Right lung (tissue), 5 donors: ENCODE data around the gene UGT2A2. TPM values are rescaled to one million over a fixed set of nuclear protein-coding genes. Genes with fewer than 3 reads are reported as not detected.

Experiments used
- DNase-seq, 2 donors: peaks; one replicate each; pipeline ENCODE4 v3.0.0-alpha.2; 2013
- polyA plus RNA-seq, 5 donors: library from polyadenylated mRNA; unstranded; fragments of 120-200 nt; gene quantifications; one replicate each; pipeline versions ENCODE4 v1.2.1 to v1.2.3, GENCODE V29; 2013; ENCODE audit warnings: inconsistent platforms in 1 of 5, low replicate concordance in 1 of 5; ENCODE audit not compliant: insufficient read length in 5 of 5, insufficient read depth in 1 of 5

The UGT2A2 gene
- polyA plus RNA-seq, 5 donors = not detected

DNA sequence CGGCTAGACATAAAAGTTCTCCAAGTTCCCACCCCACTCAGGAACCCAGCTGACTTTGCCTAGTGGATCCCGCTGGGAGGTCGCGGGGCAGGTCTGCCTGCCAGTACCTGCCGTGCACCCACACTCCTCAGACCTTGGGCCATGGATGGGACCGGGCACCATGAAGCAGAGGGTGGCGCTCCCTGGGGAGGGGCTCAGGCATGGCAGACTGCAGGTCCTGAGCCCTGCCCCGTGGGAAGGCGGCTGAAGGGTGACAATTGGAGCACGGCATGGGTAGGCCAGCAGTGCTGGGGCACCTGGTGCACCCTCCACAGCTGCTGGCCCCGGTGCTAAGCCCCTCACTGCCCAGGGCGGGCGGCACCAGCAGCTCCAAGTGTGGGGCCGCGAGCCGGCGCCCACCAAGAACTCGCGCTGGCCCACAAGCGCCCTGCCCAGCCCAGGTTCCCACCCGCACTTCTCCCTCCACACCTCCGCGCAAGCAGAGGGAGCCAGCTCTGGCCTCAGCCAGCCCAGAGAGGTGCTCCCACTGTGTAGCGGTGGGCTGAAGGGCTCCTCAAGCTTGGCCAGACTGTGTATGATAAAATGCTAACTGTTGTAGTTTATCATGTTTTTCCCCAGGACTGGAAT is 63.1 kb downstream of the UGT2A2 start:
- no peak for DNase-seq

DNA sequence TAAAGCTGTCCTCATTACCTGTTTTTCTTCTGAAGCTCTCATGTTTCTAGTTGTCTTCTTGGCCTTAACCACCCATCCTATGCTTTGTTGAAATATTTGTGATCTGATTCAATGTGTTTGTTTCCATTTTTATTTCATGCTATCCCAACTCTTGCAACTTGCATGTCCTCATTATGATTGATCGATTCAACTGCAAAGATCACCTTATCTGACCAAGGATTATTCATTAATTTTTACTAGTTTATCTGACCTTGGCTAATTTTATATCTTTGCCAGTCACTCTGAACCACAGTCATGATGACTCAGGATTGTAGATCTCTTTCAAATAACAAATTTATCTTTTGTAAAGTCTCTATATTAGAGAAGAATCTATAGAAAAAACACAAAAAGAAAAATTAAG is 70.7 kb downstream of the UGT2A2 start:
- DNase-seq = no peak

DNA sequence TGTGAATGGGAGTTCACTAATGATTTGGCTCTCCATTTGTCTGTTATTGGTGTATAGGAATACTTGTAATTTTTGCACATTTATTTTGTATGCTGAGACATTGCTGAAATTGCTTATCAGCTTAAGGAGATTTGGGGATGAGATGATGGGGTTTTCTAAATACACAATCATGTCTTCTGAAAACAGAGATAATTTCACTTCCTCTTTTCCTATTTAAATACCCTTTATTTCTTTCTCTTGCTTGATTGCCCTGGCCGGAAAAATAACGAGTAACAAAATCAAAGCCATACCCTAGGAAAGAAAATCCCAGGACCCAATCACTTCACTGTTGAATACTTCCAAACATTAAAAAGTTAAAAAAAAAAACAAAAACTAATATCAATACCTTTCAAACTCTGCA is 76.0 kb downstream of the UGT2A2 start:
- DNase-seq = no peak

DNA sequence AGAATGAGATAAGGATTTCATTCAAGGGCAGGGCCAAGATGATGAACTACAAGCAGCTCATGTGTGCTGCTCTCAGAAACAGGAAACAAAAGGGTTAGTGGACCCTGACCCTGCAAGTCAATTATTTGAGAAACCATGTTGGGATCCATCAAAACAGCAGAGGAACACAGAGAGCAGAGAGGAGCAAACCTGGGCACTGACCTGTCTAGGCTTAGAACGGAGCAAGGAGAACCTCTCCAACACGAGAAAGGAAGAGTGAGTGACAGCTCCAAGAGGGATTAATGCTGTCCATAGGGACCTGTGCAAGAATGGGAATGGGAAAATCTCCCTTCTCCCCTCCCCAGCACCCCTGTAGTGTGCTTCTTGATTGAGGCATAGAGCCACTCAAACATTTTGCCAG is 89.8 kb downstream of the UGT2A2 start:
- DNase-seq = no peak

DNA sequence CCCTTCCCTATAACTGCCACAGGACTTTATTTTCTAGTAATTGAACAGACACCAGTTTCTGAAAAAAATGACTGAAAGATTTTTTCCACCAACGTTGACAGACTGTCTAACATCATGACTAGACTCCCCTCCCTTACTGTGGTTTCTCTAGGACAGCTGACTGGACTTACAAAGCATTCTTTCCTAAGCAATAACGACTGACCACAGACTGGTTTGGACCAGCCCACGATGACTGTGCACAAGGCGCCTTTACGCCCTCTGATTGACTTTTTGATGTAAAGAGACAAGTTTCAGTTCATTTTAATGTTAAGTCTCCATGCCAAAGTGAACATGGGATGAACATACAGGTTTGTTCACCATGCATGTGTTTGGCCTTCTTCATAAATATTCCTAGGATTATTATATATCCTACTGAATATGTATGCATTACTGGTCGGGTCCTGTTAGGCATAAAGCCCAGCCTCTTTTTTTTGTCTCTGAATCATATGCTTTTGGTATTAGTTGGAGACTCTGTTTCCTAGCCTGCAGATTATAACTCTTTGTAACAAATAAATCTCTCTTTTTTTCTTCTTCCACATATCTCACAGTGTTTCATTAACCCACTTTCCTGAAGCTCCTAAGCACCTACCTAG is 93.2 kb downstream of the UGT2A2 start:
- no peak for DNase-seq

Other genes starting within 250 kb of the UGT2A2 start
- 1 to 10 TPM in 2 of 5 donors, under 1 TPM in 2, not detected in 1; 0.23 to 1.3 (median 0.72) TPM for gene UGT2B4, start 143.7 kb downstream of the UGT2A2 start, polyA plus RNA-seq
- under 1 TPM in 1 of 5 donors, not detected in 4; 0.12 TPM for gene UGT2A1, start 13.6 kb upstream of the UGT2A2 start, polyA plus RNA-seq
- gene SULT1B1, start 121.0 kb upstream of the UGT2A2 start, polyA plus RNA-seq = 1 to 10 TPM; 1.5 to 3.3 (median 2.6) TPM
- gene SULT1E1, start 220.5 kb upstream of the UGT2A2 start, polyA plus RNA-seq = 100 to 1,000 TPM; 131 to 423 (median 212) TPM